Adrenal gland (tissue), 12 donors: Measurements from ENCODE around the gene PHLDA1. TPM values are rescaled to one million over a fixed set of nuclear protein-coding genes. Genes with fewer than 3 reads are reported as not detected.
A peak's percentile ranks its signal among the peaks of the same experiment; 100 is the strongest.

Source experiments
- DNase-seq, 7 donors: peaks; one replicate each; pipeline ENCODE4 v3.0.0-alpha.2; 2019 to 2020
- H3K27ac ChIP-seq, 5 donors: fragments of 200-600 bp; sonication (generic) in 4 of 5; 1 replicate in 3 of 5; 2 replicates in 2 of 5; pipeline versions ENCODE4 v1.5.1 to v1.8.0; 2016 to 2020; ENCODE audit warnings: mild to moderate bottlenecking in 1 of 5
- H3K27me3 ChIP-seq: fragments of 200-600 bp; 2 replicates; pipeline ENCODE4 v1.8.0; 2021
- H3K36me3 ChIP-seq, 2 donors: fragments of 200-600 bp; replicated peaks in 1 of 2; 1 replicate in 1 of 2; 2 replicates in 1 of 2; pipeline versions ENCODE4 v1.5.1 to v1.8.0; 2018 to 2022
- H3K4me1 ChIP-seq, 2 donors: fragments of 200-600 bp; replicated peaks in 1 of 2; 1 replicate in 1 of 2; 2 replicates in 1 of 2; pipeline versions ENCODE4 v1.5.1 to v1.8.0; 2018 to 2021
- H3K4me3 ChIP-seq, 4 donors: fragments of 200-600 bp; sonication (generic) in 3 of 4; one replicate each; pipeline ENCODE4 v1.5.1; 2016 to 2018
- H3K9me3 ChIP-seq, 3 donors: fragments of 200-600 bp; sonication (generic) in 1 of 3; replicated peaks in 1 of 3; 1 replicate in 2 of 3; 2 replicates in 1 of 3; pipeline versions ENCODE4 v1.5.1 to v1.8.0; 2016 to 2021
- CTCF ChIP-seq, 6 experiments: fragments of 450-650 bp in 4 of 6; fragments of 200-600 bp in 2 of 6; sonication (generic) in 1 of 6; IDR thresholded peaks; 1 replicate in 5 of 6; 2 replicates in 1 of 6; pipeline versions ENCODE4 v1.5.1 to v1.8.0; 2016 to 2021; ENCODE audit warnings: antibody characterized with exemption in 6 of 6, mild to moderate bottlenecking in 2 of 6, moderate library complexity in 1 of 6
- POLR2A ChIP-seq, 2 donors: fragments of 450-650 bp; IDR thresholded peaks; one replicate each; pipeline ENCODE4 v1.6.1; 2017; ENCODE audit warnings: antibody characterized with exemption in 2 of 2, mild to moderate bottlenecking in 2 of 2, moderate library complexity in 1 of 2
- WGBS, 4 donors: extraction: QIAGEN DNeasy Blood & Tissue Kit in 2 of 4; methylation state at CpG; one replicate each; pipeline versions ENCODE4 v1.1.5 to v1.1.7; 2013 to 2017; 5-methylcytosine and 5-hydroxymethylcytosine counted together
- intact Hi-C, 2 donors: fragments of 100-400 bp; cut with DNase I; formaldehyde crosslinking; loops; one replicate each; pipeline versions ENCODE4 v1.14.1 to v1.15.0; 2022 to 2023
- polyA plus RNA-seq, 3 donors: library from polyadenylated mRNA; stranded (reverse); fragments of 200-250 nt in 2 of 3; fragments of 350-450 nt in 1 of 3; fragmentation: Illumina TruSeq in 1 of 3; extraction: RNeasy Lipid Tissue Mini Kit (QIAGEN cat#74804) in 1 of 3; gene quantifications; one replicate each; pipeline ENCODE4 v1.2.3, GENCODE V29; 2013 to 2014
- total RNA-seq, 9 donors: library from RNA; depleted of rRNA in 4 of 9; stranded (reverse); fragments of >200 nt in 4 of 9; fragments of 120-200 nt in 1 of 9; fragmentation: NEBNext Ultra II Directional in 1 of 9; extraction: Animal tissue kit (Norgen Biotek cat#: 25700) in 1 of 9; gene quantifications; one replicate each; pipeline versions ENCODE4 v1.1.0 to v1.2.4, GENCODE V29; 2013 to 2023
- donor health status: healthy with polysubstance abuse.
- donor health status: Bipolar disorder and iron deficiency.
- donor health status: DM: yes; HTN: yes; CAD: no.
- donor health status: DM: no; HTN: no; CAD: no.
- donor health status: DM: no; HTN: no; CAD: no.
- donor health status: DM: yes; HTN: yes; CAD: no.

PHLDA1 gene
- total and polyA plus RNA-seq, 12 donors, result 12.2 to 49.3 (median 25.1) TPM

GRCh38 chr12:76018672-76019071 lies 12.9 kb downstream of the PHLDA1 start:
- intact Hi-C loops, result no loop called here
- H3K36me3 ChIP-seq, result no peaks in the 10 kb centered on the region
- DNase-seq, result no peak
- H3K27ac ChIP-seq, result no peak overlapping the region
- 86 to 95% (median 92%) methylated on average over 1 of the region's 1 CpG for whole genome bisulfite sequencing, 4 donors
- no peak for TF ChIP-seq POLR2A (IDR thresholded peaks at IDR 0.05)
- no peak for TF ChIP-seq CTCF (IDR thresholded peaks at IDR 0.05)
- no peaks in the 10 kb centered on the region for H3K27me3 ChIP-seq
- no peak overlapping the region for H3K4me3 ChIP-seq
- H3K4me1 ChIP-seq, result peaks cover 7% of the 10 kb centered on the region in 2 donors
- H3K9me3 ChIP-seq, result no peaks in the 10 kb centered on the region

DNA sequence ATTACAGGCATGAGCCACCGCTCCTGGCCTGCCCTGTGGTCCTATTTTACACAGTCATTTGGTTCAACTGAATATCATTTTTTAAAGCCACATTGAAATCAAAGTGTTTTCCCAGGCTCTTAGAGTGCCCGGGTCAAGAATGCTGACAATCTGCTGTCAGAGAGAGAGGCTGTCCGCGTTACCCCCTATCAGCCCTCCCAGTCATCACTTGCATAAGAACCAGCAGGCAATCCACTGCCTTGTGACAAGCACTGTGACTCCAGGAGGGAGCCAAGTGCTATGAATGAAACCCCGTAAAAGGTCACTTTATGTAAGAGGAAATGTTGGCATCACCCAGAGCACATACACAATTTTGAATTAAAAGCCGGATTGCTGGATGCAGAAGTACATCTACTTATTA lies 13.5 kb downstream of the PHLDA1 start:
- WGBS, 4 donors, result 71 to 81% (median 75%) methylated on average over 6 of the region's 6 CpGs
- H3K27ac ChIP-seq, result no peak overlapping the region
- H3K36me3 ChIP-seq, result no peaks in the 10 kb centered on the region
- intact Hi-C loops, result no loop called here
- DNase-seq, result peak in 1 of 7 donors; percentile 21
- peaks cover 7% of the 10 kb centered on the region in 2 donors for H3K4me1 ChIP-seq
- no peak for TF ChIP-seq POLR2A (IDR thresholded peaks at IDR 0.05)
- no peak for TF ChIP-seq CTCF (IDR thresholded peaks at IDR 0.05)
- H3K9me3 ChIP-seq, result no peaks in the 10 kb centered on the region
- H3K27me3 ChIP-seq, result no peaks in the 10 kb centered on the region
- no peak overlapping the region for H3K4me3 ChIP-seq

DNA sequence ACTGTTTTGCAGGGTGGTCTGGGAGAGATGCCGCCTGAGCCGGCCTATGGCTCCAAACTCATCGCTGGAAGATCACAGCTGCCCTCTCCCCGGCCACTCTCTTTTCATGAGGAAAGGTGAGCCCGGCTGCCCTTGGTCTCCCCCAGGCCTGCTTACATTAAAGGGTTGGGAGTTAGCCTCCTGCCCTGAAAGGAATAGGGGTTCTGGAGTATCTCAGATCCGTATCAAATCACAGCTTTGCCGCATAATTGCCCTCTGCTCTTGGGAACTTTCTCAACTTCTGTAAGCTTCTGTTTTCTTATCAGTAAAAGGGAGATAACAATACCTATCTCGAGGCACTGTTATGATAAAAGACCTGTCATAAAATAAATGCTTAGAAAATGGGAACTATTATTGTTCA lies 17.6 kb downstream of the PHLDA1 start:
- H3K27ac ChIP-seq, result no peak overlapping the region
- TF ChIP-seq POLR2A (IDR thresholded peaks at IDR 0.05), result no peak
- TF ChIP-seq CTCF (IDR thresholded peaks at IDR 0.05), result no peak
- H3K36me3 ChIP-seq, result no peaks in the 10 kb centered on the region
- WGBS, 4 donors, result 71 to 81% (median 78%) methylated on average over 7 to 8 of the region's 8 CpGs
- no peak overlapping the region for H3K4me3 ChIP-seq
- no peaks in the 10 kb centered on the region for H3K27me3 ChIP-seq
- DNase-seq, result no peak
- no peaks in the 10 kb centered on the region for H3K9me3 ChIP-seq
- no peaks in the 10 kb centered on the region for H3K4me1 ChIP-seq
- intact Hi-C loops, result no loop called here

DNA sequence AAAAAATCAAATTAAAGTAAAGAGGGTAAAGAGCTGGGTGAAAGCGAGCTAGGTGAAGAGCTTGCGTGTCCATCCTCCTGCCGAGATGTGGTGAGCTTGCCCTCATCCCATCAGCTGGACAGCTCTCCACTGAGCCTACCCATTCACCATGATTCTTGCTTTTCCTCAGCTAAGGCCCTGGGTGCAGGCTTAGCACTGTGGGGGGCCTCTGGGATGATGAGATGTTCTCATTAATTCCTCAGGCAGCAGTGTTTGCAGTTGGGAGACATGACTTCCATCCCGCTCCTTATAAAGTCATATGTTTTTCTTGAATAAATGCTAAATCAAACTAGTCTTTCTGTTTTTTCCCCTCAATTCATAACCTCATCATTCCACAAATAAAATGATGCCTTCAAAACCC lies 18.0 kb downstream of the PHLDA1 start:
- H3K27me3 ChIP-seq, result no peaks in the 10 kb centered on the region
- no peak overlapping the region for H3K27ac ChIP-seq
- 95 to 99% (median 98%) methylated on average over 4 of the region's 4 CpGs for WGBS, 4 donors
- no peaks in the 10 kb centered on the region for H3K4me1 ChIP-seq
- intact Hi-C loops, result no loop called here
- TF ChIP-seq POLR2A (IDR thresholded peaks at IDR 0.05) (no peak), CTCF (IDR thresholded peaks at IDR 0.05) (no peak)
- H3K36me3 ChIP-seq, result no peaks in the 10 kb centered on the region
- H3K9me3 ChIP-seq, result no peaks in the 10 kb centered on the region
- no peak for DNase-seq
- no peak overlapping the region for H3K4me3 ChIP-seq
